NCI-H146 treated with DMSO at 0.1 percent for 48 hours (cell line): Measurements from ENCODE around the gene RUVBL2.

ENCODE experiments used
- DNase-seq: peaks from one replicate; lab custom pipeline; 2025; ENCODE audit not compliant: unreplicated experiment; lab: John Stamatoyannopoulos, UW

RUVBL2 gene

GRCh38 chr19:48963371-48964204, 30.1 kb upstream of the RUVBL2 start:
- DNase-seq: no peak

- DNase-seq: no peak
Observed at GRCh38 chr19:48964205-48965039, 29.3 kb upstream of the RUVBL2 start.

DNA sequence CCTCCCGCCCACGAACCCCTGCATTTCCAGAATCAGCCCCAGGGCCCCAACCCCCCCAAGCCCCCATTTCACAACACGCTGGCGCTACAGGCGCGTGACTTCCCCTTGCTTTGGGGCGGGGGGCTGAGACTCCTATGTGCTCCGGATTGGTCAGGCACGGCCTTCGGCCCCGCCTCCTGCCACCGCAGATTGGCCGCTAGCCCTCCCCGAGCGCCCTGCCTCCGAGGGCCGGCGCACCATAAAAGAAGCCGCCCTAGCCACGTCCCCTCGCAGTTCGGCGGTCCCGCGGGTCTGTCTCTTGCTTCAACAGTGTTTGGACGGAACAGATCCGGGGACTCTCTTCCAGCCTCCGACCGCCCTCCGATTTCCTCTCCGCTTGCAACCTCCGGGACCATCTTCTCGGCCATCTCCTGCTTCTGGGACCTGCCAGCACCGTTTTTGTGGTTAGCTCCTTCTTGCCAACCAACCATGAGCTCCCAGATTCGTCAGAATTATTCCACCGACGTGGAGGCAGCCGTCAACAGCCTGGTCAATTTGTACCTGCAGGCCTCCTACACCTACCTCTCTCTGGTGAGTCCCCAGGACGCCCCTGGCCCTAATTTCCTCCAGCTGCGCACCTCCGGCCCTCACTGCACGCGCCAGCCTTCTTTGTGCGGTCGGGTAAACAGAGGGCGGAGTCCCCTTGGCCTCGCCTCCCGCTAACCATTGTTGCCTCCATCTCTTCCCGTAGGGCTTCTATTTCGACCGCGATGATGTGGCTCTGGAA, 28.5 kb upstream of the RUVBL2 start, which contains the start of gene FTL:
FTL (plus strand) TSS at position 270 of the 766 bp plus-strand sequence; CDS start at position 469, 199 bp downstream.
- DNase-seq: peak; percentile 88

GRCh38 chr19:48965806-48966540, 27.7 kb upstream of the RUVBL2 start:
- peak; percentile 86 for DNase-seq

- DNase-seq: no peak
Observed at GRCh38 chr19:48966541-48967345, 26.9 kb upstream of the RUVBL2 start.

DNA sequence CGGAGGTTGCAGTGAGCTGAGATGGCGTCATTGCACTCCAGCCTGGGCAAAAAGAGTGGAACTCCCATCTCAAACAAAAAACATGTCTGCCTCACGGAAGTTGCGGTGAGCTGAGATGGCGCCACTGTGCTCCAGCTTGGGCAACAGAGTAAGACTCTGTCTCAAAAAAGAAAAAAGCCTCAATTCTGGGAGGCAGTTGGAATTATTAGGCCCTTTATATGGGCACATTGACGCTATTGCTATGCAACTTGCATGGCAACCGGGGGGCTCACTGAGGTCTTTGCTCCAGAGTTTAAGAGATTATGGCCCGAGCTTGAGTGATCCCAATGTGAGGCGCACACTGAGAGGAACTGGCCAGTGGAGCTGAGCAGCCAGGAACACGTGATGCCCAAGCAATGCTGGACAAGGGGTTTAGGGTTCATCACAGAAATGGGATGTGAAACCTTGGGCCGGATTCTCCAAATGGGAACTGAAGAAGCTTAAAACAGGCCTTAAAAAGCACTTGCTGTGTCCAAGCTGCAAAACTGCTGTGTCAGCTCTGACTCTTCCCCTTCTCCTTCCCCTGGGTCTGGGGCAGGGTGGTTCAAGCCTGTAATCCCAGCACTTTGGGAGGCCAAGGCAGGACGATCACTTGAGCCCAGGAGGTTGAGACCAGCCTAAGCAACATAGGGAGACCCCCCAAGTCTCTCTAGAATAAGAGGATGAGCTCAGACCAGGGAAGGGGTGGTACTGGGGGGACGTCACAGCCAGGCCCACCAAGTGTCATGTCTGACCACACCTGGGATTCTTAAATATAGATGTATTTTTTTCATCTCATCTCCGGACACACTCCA, 26.1 kb upstream of the RUVBL2 start:
- DNase-seq: no peak

DNA sequence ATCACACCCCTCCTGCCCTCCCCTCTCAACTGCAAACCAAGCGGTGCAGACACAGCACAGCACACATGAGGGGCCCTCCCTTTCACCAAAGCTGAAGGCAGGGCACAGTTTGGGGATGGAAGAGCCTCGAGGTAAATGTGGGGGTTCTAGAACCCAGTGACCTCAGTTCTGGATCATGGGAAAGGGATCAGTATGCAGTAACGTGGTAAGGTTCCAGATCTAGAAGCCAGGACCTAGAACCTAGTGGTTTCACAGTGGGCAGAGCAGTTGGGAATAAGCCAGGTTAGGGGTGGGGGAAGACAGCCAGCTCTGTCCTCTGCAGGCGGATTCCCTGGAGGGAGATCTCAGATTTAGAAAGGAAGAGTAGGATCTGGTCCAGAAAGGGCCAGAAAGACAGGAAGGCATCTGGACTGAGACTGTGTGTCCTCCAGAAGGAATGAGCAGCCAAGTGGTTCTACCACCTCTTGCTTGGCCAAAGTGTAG, 25.5 kb upstream of the RUVBL2 start:
- DNase-seq: no peak

DNA sequence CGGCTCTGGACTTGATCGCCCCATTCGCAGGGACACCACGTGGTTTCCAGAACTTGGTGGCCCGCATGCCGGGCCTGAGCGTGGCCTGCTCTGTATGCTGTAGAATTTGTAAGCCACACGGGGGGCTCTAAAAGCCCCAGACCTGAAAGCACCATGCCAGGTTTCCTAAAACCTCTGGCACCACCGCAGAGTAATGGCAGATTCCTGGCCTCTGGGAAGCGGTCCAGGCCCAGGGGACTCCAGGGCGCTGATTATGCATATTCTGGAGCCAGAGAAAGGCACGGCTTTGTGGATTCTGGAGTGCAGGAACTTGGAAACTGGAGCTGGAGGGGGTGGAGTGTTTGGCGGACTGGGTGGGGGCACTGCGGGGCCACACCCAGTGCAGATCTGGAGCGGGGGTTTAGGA, 24.9 kb upstream of the RUVBL2 start:
- no peak for DNase-seq

DNA sequence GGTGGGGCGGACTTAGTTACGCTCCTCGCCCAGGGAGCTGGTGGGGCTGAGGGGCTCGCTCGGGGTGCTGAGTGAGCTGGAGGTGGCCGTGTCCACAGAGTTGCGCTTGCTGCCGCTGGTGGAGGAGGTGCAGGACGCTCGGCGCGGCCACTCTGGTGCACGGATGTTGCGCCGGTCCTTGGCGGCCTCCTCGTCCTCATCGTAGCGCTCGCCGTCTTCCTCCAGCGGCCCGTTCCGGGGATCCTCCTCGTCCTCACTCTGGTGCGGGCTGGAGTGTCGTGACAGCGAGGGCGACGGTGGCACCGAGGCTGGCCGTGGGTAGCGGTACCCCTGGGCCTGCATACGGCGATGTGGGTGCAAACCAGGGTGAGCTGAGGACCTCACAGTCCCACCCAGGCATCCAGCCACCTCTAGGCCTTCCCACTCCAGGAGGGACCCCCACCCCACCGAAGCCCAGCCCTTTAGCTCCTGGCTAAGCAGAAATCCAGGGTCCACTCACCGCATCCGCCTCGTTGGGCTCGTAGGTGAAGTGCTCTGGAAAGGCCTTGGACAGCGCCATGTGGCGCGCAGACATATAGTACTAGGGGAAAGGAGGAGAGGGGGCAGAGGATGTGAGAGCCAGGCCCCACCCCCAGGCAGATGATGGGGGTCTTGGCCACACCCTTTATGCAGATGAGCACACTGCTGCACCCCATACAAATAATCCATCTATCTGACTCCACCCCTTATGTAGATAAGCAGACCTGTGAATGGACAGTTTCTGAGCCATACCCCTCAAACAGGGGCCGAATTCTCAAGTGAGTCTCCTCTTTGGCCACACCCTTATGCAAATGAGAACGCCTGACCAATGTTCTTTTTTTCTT, 24.2 kb upstream of the RUVBL2 start:
- no peak for DNase-seq

DNA sequence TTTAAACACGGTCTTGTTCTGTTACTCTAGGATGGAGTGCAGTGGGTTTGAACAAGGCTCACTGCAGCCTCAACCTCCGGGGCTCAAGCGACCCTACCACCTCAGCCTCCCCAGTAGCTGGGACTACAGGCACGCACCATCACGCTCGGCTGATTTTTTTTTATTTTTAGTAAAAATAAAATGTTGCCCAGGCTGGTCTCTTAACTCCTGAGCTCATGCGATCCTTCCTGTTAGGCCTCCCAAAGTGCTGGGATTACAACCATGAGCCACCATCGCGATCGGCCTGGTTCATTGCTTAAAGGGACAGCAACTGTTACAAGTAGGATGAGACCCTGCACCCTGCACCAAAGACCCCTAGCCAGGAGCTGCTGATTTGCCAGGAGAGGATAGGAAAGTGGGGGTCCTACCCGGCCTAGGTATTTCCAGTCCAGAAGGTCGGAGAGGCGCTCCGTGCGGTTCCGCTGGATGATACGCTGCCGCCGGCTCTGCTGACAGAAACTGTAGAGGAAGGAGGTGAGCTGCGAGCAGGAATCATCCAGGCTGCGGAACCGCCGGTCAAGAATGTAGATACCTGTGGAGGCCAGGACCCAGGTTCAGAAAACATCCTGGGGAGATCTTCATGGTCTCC, 23.4 kb upstream of the RUVBL2 start:
- no peak for DNase-seq

- no peak for DNase-seq
Observed at GRCh38 chr19:48970923-48971395, 22.7 kb upstream of the RUVBL2 start.

DNA sequence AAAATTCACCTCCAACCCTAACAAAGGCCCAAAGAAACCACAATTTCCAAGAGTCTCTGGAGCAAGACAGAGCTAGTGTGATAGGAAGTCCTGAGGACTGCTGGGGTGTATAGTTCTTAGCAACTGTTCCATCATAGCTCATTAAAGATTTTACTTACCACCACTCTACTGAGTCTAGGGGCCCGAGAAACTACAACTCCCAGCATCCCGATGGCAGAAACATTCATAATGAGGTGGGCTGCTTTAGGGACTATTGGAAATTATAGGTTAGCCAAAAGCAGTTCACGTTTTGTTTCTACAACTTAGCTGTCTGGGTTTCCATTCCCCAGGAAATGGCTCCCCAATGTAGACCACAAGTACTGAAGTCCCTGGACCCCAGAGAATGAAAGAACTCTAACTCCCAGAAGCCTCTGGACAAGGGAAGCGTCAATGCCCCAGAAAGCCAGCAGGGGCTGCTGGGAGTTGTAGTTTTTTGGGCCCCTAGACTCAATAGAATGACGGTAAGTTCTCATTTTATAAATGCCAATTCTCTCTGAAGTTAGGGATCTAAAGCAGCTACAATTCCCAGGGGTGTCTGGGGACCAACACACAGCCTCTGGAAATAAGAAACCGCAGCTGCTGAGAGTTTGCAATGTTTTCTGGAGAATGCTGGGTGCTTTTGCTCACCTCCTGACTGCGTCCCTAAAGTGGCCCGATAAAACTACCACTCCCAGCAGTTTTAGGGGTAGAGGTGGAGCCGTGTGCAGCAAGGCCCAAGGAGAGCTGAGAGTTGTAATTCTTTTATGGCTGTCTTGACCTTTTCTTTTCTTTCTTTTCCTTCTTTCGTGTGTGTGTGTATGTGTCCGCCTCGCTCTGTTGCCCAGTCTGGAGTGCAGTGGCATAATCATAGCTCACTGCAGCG, 17.5 kb upstream of the RUVBL2 start:
- DNase-seq: no peak

DNA sequence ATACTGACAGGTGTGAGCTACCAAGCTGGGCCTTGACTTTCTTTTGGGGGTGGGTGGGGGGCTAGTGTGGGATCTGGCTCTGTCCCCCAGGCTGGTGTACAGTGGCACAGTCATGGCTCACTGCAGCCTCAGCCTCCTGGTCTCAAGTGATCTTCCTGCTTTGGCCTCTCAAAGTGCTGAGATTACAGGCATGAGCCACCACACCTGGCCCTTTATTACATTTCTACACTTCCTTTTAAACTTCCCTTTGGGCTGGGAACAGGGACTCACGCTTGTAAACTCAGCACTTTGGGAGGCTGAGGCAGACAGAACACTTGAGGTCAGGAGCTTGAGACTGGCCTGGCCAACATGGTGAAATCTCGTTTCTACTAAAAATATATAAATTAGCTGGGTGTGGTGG, 16.6 kb upstream of the RUVBL2 start:
- DNase-seq: no peak

GRCh38 chr19:48982280-48982679, 11.4 kb upstream of the RUVBL2 start:
- DNase-seq: no peak

DNA sequence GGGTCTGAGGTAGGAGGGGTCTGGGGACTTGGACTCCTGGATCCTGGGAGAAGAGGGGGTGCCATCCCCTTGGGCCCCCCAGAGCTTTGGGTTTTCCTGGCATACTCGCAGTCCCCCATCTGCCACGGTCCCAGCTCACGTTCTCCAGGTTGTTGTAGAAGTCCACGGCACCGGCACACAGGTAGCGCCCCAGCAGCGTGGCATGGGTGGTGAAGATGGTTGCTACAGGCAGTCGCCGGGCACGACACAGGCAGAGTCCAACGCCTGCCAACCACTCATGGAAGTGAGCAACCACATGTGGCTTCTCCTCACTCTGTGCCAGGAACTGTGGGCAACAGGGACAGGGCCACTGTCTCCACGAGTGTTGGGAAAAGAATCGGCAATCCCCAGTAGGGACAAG, 8.0 kb upstream of the RUVBL2 start:
- DNase-seq: no peak

- no peak for DNase-seq
Observed at GRCh38 chr19:48986211-48986610, 7.5 kb upstream of the RUVBL2 start.
